PC-3 (cell line): Measurements from ENCODE around the gene COL21A1.

ENCODE experiments used
- EZH2phosphoT487 ChIP-seq: fragments of 300-600 bp; sonication (generic); IDR thresholded peaks from 2 replicates; pipeline ENCODE4 v1.6.1; 2018; ENCODE audit warnings: mild to moderate bottlenecking, antibody characterized with exemption, low read length, borderline replicate concordance
- TF ChIP-seq, protein P1 (sequence below): fragments of 300-600 bp; sonication (generic); conservative IDR thresholded peaks from 2 replicates; pipeline ENCODE4 v1.5.1; 2017; ENCODE audit warnings: antibody characterized with exemption, low read depth, mild to moderate bottlenecking, low read length

DNA sequence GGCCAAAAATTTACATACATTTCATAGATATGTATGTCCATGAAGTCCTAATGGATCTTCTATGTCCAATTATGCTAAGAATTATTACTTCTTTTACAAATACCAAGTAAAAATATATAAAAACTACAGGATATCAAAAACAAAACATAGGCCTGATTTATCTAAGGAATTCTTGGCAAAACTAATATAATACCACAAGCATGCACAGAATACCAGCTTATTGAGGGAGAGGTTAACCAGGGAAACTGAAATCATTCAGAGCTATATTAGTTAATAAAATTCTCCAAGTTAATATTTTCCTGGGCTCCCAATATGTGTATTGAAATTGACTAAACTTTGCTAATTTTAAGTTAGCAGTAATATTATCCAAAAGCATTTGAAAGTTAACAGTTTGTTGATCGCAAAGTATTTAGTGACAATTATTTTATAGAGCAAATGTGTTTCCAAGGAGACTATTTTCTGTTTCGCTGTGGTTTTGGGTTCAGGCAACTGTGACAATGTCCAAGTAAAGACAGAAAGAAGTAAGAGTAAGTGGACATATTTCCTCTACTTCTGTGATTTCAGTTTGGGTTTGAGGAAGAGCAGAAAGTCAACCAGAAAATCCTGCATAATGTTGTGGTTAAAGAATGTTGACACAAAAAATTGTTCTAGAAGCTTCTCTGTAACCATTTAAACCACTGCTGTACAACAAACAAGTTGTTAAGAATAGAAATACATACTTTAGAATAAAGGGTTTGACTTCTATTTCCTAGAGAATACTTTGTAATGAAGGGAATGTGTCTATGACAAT lies 167.4 kb downstream of the COL21A1 start:
- TF ChIP-seq, protein P1, sequence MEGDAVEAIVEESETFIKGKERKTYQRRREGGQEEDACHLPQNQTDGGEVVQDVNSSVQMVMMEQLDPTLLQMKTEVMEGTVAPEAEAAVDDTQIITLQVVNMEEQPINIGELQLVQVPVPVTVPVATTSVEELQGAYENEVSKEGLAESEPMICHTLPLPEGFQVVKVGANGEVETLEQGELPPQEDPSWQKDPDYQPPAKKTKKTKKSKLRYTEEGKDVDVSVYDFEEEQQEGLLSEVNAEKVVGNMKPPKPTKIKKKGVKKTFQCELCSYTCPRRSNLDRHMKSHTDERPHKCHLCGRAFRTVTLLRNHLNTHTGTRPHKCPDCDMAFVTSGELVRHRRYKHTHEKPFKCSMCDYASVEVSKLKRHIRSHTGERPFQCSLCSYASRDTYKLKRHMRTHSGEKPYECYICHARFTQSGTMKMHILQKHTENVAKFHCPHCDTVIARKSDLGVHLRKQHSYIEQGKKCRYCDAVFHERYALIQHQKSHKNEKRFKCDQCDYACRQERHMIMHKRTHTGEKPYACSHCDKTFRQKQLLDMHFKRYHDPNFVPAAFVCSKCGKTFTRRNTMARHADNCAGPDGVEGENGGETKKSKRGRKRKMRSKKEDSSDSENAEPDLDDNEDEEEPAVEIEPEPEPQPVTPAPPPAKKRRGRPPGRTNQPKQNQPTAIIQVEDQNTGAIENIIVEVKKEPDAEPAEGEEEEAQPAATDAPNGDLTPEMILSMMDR = no peak
- no peak for TF ChIP-seq EZH2phosphoT487
